Measurements from ENCODE around the gene B4GALT3. TPM values are rescaled to one million over a fixed set of nuclear protein-coding genes. Genes with fewer than 3 reads are reported as not detected.

Gene B4GALT3
- total RNA-seq, 3 donors from 2014 or later (not counting 1 experiment from before 2014, with no cell fraction given), result 58.4 to 62.2 (median 59.4) TPM

- Mint-ChIP-seq H3K9me3 (no peaks in the 10 kb centered on the region), H3K27me3 (ENCODE audit: low read depth in 2 of 2) (no peaks in the 10 kb centered on the region), H3K4me3 (peak overlapping the region; percentile 95), H3K27ac (peak overlapping the region; percentile 96 to 99), H3K4me1 (peaks cover 56 to 70% of the 10 kb centered on the region in 2 donors), H3K36me3 (peaks cover 9% of the 10 kb centered on the region)
- Histone ChIP-seq H3K4me3 (ENCODE audit: low read length) (peak overlapping the region; percentile 76), H3K27ac (ENCODE audit: low read length) (peak overlapping the region; percentile 86), H3K27me3 (ENCODE audit: control insufficient read depth, insufficient read depth, low read length) (no peaks in the 10 kb centered on the region), H3K36me3 (ENCODE audit: control insufficient read depth, insufficient read depth, low read length) (peaks cover 41% of the 10 kb centered on the region), H3K4me1 (ENCODE audit: control insufficient read depth, insufficient read depth, low read length) (peaks cover 34% of the 10 kb centered on the region), H3K9me3 (ENCODE audit: control insufficient read depth, insufficient read depth, low read length) (no peaks in the 10 kb centered on the region)
- DNase-seq (peak; percentile 42 to 53), ATAC-seq (peak; percentile 72 to 86 (median 80))
- 27% methylated on average over 7 of the region's 7 CpGs for WGBS (ENCODE audit: insufficient coverage)
- no peak for TF ChIP-seq CTCF (IDR thresholded peaks at IDR 0.05)
- intact Hi-C loops (cut with micrococcal nuclease), result loop anchor here (1.0 to 10.0 kb wide), 5 partner anchors 8 to 518 kb away; partner anchors contain the start of gene FCGR3A
Observed at GRCh38 chr1:161216945-161217712, 39.8 kb upstream of the B4GALT3 start.

DNA sequence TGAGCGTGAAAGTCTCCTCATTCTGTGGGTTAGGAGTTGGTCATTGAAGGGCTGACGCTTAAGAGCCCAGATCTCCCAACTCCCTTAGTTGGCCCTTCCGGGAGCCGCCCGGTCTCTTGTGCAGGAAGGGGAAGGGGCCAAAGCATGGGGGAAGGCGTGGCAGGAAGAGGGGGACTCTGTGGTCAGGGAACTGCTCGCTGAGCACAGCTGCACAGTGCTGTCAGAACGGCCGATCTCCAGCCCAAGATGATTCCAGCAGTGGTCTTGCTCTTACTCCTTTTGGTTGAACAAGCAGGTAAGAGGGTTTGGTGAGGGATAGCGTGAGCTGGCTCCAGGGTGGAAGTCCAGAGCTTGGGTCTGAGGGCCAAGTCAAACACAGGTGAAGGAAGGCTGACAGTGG lies 37.8 kb upstream of the B4GALT3 start, which contains the start of gene FCER1G:
TSS of gene FCER1G (plus strand) at position 220 of the 400 bp plus-strand sequence. CDS start at position 247, 27 bp downstream.
- H3K4me3 ChIP-seq (ENCODE audit: low read length), result peak within 1 kb of the TSS; percentile 76
- 18% methylated on average over 10 of the region's 10 CpGs for whole genome bisulfite sequencing (ENCODE audit: insufficient coverage)
- peak within 1 kb of the TSS; percentile 95 for H3K4me3 Mint-ChIP-seq
- H3K27me3 Mint-ChIP-seq (ENCODE audit: low read depth in 2 of 2), result no peaks in the 10 kb centered on the region
- peaks cover 60% of the 10 kb centered on the region for H3K36me3 ChIP-seq (ENCODE audit: control insufficient read depth, insufficient read depth, low read length)
- H3K27me3 ChIP-seq (ENCODE audit: control insufficient read depth, insufficient read depth, low read length), result no peaks in the 10 kb centered on the region
- peak within 1 kb of the TSS; percentile 96 to 99 for H3K27ac Mint-ChIP-seq
- H3K4me1 Mint-ChIP-seq, result peaks cover 61 to 68% of the 10 kb centered on the region in 2 donors
- H3K27ac ChIP-seq (ENCODE audit: low read length), result peak within 1 kb of the TSS; percentile 86
- no peaks in the 10 kb centered on the region for H3K9me3 Mint-ChIP-seq
- intact Hi-C loops (cut with micrococcal nuclease), result loop anchor here (5.0 to 10.0 kb wide), 3 partner anchors 330 to 520 kb away; partner anchors contain the start of gene FCGR3A
- TF ChIP-seq CTCF (IDR thresholded peaks at IDR 0.05), result no peak
- DNase-seq (no peak), ATAC-seq (peak in 2 of 3 donors; percentile 6 to 48)
- H3K36me3 Mint-ChIP-seq, result peaks cover 11% of the 10 kb centered on the region
- H3K4me1 ChIP-seq (ENCODE audit: control insufficient read depth, insufficient read depth, low read length), result peaks cover 34% of the 10 kb centered on the region
- H3K9me3 ChIP-seq (ENCODE audit: control insufficient read depth, insufficient read depth, low read length), result no peaks in the 10 kb centered on the region

DNA sequence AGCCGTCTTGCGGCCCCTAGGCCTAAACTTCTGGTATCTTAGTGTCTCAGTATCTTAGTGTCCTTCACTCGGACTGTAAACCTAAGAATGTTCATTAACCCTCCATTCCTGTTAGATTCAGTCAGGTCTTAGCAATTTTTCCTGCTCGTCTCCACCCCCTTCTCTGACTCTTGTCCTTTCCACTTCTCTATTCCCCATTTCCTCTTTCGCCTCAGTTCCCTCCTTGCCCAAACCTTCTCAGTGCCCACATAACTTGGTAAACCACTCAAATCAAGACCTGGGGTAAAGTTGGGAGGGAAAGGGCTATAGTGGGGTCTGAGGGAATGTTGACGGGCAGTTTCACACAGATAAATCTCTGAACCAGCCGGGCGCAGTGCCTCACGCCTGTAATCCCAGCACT lies 37.1 kb upstream of the B4GALT3 start:
- no peak for TF ChIP-seq CTCF (IDR thresholded peaks at IDR 0.05)
- peak overlapping the region; percentile 86 for H3K27ac ChIP-seq (ENCODE audit: low read length)
- peak overlapping the region; percentile 95 for H3K4me3 Mint-ChIP-seq
- WGBS (ENCODE audit: insufficient coverage), result 95% methylated on average over 8 of the region's 9 CpGs
- DNase-seq (no peak), ATAC-seq (no peak)
- H3K4me3 ChIP-seq (ENCODE audit: low read length), result no peak overlapping the region
- no peaks in the 10 kb centered on the region for H3K9me3 ChIP-seq (ENCODE audit: control insufficient read depth, insufficient read depth, low read length)
- peaks cover 18% of the 10 kb centered on the region for H3K36me3 Mint-ChIP-seq
- no peaks in the 10 kb centered on the region for H3K9me3 Mint-ChIP-seq
- peak overlapping the region; percentile 96 to 99 for H3K27ac Mint-ChIP-seq
- no peaks in the 10 kb centered on the region for H3K27me3 Mint-ChIP-seq (ENCODE audit: low read depth in 2 of 2)
- peaks cover 39% of the 10 kb centered on the region for H3K4me1 ChIP-seq (ENCODE audit: control insufficient read depth, insufficient read depth, low read length)
- H3K27me3 ChIP-seq (ENCODE audit: control insufficient read depth, insufficient read depth, low read length), result no peaks in the 10 kb centered on the region
- H3K36me3 ChIP-seq (ENCODE audit: control insufficient read depth, insufficient read depth, low read length), result peaks cover 60% of the 10 kb centered on the region
- intact Hi-C loops (cut with micrococcal nuclease), result loop anchor here (10.0 kb wide), 2 partner anchors 330 to 520 kb away; partner anchors contain the start of gene FCGR3A
- H3K4me1 Mint-ChIP-seq, result peaks cover 66 to 68% of the 10 kb centered on the region in 2 donors
